GM19467 (cell line): Measurements from ENCODE around the gene AREG.

ENCODE experiments used
- ATAC-seq: cut with Tn5 transposase; IDR thresholded peaks from one replicate; pipeline ENCODE4 v1.9.1; 2021; ENCODE audit warnings: mild to moderate bottlenecking, moderate library complexity; ENCODE audit not compliant: unreplicated experiment

The AREG gene

DNA sequence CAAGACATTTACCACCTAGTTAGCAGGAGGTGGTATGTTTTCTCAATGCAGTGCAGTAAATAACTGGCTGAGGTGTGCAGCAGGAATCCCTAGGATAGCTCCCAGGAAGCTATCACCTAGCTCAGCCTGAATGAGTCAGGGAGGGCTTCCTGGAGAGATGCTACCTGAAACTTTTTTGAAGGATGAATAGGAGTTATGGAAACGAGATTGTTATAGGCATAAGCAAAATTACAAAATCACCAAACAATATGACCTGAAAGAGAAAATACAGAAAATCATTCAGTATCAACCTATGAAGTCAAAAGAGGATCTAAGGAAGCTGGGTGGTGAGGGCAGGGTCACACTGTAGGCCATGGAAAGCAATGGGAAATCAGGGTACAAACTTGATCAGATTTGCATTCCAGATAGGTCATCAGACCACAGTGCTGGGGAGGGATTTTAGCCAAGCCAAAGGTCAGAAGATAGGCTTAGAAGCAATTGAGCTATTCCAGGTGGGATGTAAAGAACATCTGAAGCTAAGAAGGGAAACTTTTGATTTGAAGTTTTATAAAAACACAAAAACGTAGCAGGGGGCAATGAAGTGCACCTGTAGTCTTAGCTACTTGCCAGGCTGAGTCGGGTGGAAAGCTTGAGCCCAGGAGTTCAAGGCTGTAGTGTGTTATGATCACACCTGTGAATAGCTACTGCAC is 11.3 kb downstream of the AREG start:
- no peak for ATAC-seq

DNA sequence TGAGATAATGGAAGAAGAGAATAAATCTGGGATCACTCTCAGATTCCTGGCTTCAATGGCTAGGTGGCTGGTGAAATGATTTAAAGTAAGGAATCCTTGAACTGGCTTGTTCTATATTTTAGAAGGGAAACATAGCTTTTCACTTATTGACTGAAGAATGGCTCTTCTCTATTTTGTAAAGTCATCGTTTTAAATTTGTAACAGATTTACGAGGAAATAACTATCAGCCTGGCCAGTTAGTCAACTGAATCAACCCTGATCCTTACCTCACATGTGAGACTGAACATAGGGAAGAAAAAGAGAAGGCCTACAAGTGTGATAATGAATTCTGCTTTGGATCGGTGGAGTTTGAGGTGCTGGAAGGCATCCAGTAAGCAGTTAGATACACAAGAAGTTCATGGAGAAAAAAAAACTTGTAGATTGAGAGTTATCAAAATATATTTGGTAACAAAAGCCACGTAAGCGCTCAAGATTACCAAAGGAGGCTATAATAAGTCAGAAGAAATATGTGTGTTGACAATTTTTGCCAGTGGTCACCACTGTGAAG is 12.0 kb downstream of the AREG start:
- ATAC-seq: no peak

DNA sequence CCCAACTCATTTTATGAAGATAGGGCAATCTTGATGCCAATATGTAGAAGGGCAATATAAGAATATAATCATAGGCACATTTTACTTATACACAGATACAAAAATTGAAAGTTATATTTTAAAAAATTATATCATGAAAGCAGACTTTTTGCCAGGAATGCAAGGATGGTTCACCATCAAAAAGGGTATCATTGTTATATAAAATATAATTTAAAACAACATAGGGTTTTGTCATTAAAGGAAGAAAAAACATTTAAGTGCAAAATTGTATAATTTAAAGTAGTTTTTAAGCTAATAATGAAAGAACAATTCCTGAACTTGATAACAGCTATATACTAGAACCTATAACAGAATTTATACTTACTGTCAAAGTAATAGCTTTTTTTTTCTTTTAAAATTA is 15.9 kb downstream of the AREG start:
- no peak for ATAC-seq

DNA sequence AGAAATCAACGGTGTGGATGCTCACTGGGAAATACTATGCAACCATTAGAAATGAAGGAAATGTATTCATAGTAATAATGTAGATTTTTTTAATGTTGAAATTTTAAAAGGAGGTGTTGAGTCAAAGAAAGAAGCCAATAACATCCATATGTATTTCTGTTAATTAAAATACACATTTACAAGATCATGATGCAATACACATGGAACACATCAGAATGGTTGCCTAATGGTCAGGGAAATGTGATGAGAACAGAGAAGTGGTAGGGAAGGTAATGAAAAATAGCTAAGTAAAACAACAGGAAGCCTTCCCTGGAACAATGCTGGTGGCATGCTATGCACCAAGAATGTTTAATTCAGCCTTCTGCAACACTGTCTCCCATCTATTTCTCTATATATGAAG is 18.2 kb downstream of the AREG start:
- ATAC-seq: no peak

DNA sequence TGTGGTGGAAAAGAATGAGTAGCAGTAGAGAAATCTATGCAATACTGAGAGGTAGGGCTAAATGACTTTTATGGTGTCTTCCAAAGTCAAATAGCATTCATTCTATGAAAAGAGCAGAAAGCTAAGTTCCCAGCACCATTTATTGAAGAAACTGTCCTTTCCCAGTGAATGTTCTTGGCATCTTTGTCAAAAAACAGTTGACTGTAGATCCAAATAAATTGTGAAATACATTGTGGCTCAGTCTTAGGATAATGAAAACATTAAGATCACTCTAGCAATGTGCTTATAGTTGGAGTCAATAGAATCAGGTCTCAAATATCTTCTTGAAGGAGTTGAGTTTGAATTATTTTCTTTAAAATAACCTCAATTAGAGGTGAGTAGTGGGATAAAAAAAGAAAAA is 19.4 kb downstream of the AREG start:
- no peak for ATAC-seq

DNA sequence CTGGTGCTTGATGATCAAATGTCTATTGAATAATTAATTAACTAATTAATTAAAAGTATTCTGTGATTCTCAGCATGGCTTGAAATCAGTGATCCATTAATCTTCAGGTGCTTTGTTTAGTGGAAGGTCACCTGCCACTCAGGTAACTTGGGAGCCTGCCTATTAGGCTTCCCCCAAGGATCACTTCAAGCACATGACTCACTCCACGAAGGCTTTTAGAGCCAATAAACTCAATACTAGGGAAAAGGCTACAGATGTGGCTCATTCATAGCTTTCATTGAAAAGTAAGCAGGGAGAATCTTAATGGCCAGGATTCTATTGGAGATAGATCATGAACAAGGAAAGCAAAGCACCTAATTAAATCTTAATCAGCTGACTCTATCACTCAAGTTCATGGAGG is 21.3 kb downstream of the AREG start:
- ATAC-seq: no peak

DNA sequence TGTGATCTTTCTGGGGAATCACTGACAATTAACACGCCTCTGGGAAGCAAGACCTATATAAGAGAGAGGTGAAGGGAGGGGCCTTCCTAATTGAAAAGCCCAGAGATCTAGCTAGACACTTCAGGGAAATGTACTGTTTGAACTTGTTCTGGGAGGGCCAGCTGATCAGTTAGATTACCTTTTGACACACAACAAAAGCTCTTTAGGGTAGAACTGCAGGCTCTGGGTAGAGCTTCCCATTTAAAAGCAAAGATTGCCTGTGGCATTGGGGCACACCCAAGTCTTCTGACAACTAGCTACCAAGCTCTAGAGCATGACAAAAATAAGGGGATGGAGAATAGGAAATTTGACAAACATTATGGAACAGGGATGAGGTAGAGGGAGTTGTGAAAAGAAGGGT is 26.3 kb downstream of the AREG start:
- no peak for ATAC-seq

DNA sequence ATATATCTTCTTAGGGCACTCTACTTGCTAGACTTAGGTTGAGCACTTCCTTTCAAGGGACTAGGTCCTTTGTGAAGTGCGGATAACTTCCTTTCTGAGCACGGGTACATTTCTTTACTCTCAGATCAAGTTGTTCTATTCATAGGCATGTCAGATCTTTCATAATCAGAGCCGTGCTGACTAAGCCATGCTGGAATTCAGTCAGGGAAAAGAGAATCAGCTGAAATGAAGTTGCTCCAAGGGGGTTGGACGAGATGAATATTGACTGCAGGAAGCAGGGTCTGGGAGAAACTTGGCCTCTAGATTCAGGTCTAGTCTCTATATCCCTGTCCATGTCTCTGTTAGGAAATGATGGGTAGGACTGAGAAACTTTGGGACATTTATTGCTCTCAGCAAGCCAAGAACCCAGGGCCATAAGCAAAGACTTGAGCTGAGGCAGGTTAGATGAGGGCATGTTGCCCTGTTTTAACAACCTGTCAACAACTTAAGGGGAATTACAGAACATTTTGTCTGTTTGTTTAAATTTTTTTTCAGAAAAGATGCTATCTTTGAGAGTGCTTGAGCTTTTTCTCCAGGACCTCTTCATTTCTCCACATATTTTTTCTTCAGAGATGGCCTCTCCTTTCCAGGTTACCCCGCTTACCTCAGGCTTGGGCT is 28.3 kb downstream of the AREG start:
- ATAC-seq: no peak

DNA sequence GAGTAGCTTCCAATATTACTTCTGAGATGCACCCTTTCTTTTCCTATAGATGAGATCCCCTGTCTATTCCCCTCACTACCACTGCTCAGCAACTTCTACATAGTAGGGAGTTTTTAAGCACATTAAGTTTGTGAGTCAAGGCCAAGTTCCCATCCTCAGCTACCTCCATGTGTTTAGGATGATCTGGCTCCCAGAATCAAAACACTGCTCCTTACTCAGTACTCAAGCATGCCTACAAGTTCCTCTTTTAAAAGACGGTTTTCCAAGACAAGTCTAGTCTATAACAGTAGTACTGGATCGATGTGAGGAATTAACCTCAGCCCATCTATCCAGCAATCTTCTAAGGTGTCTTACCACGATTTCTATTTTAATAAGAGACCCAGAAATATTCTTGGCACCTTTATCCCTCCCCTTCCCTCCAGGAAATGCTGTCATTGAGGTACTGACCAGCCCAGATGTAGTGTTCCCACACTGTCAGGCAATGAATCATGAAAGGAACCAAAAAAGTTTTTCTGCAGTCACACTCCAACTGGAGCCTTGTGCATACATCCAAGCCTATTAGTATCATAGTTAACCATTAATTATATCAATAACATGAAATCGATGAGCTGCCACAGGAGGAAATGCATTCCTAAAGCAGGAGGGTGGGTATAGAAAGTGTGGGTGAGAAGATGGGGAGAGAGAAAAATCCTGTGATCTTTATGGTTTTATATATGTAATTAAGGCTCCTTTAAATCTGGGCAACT is 29.6 kb downstream of the AREG start:
- no peak for ATAC-seq

DNA sequence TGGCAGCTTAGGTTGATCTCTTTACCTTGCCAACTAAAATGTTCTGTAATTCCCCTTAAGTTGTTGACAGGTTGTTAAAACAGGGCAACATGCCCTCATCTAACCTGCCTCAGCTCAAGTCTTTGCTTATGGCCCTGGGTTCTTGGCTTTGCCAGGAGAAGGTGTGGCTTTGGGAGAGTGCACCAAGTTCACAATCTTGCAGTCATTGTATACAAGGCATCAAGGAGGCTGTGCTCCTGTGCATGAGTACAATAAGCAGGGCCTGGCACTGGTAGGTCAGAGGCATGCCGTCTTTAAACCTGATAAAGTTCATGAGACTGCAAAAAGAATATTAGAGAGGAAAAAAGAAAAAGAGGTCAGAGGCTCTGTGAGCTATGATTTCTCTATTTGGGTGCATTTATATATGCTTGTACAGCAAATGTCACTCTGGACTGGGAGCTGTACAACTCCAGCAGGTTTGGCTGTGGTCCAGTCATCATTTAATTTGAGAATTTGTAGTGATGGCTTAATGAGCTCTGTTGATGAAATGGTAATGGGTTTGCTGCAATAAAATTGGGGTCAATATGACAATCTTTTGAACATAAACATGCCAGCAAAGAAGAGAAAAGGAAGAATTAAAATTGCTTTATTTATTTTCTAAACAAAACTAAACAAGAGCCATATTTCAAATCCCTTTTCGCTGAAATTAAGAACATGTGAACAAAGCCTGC is 30.3 kb downstream of the AREG start:
- no peak for ATAC-seq

DNA sequence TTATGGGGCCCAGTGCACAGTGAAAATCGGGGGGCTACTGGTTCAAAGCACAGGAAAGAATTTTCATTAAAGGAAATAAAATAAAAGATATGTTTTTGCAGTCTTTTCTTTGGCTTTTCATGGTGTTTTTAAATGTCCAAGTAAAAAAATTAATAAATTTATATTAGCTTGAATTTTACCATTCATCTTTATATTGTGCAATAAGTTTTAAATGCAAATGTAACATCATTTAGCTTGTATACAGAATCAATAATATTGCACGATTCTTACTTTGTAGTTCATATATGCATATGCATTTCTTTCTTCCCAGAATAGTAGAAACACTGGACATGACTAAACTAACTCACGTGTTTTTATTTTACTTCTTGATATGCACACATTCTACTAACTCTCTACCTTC is 31.0 kb downstream of the AREG start:
- no peak for ATAC-seq

DNA sequence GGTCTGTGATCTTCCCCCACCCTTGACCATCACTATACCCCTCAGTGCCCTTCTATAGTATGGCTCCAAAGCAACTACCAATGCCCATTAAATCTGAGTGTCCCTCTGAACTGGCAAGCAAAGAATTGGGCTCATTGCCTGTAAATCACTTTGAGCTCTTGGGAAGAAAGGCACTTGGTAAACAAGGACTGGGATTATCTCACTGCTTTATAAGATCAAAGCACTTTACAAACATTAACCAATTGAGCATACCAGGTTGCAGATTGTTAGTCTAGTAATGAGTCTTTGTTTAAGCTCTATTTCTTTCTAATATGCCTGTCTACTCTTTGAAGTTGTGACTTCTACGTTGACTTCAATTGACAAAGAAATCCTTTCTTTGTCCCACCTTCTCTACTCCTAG is 34.1 kb downstream of the AREG start:
- ATAC-seq: no peak

DNA sequence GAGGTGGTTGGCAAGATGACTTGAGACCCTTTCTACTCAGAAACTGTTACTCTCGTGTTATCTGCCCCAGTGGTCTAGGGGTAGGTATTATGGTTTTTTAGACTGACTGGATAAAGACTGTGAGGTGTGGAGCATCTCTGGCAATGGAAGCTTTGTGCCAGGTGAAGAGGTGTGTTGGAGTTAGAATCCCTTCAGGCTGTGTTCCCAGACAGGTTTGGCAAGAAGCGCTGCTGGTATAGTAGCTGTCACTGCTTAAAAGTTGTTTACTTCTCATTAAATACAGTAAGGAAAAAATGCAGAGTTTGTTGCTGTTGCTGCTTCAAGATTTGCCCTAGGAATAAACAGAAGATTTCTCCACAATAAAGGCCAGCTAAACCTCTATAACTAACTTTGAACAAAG is 35.3 kb downstream of the AREG start:
- ATAC-seq: no peak

DNA sequence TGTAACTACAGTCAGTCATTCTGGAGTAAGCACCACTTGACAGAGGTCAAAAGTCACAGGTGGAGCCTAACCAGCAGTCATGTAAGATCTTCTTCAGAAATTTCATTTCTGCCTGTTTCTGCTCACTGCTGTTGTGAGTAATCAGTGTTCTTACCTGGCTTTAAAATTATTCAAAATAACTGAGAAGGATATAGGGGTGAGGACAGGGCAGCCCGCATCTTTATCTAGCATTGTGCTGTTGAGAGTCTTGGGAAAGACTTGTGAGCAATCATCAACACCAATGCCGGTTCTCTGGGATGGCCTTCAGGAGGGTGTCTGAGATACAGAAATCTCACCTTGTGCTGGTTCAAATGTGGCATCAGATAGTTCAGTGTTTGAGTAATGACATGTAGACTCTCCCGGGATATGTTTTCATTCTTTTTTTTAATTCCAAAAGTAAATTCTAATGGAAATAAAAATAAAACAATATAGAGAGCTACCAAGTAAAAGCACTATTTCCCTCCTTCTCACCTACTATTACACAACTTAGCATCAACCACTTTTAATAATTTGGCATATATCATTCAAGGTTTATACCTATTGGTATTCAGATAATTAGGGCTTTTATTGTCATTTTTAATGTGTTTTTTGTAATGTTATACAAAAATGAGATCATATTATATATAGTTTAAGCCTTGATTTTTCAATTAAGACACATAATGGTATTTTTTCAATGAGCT is 37.1 kb downstream of the AREG start:
- no peak for ATAC-seq

DNA sequence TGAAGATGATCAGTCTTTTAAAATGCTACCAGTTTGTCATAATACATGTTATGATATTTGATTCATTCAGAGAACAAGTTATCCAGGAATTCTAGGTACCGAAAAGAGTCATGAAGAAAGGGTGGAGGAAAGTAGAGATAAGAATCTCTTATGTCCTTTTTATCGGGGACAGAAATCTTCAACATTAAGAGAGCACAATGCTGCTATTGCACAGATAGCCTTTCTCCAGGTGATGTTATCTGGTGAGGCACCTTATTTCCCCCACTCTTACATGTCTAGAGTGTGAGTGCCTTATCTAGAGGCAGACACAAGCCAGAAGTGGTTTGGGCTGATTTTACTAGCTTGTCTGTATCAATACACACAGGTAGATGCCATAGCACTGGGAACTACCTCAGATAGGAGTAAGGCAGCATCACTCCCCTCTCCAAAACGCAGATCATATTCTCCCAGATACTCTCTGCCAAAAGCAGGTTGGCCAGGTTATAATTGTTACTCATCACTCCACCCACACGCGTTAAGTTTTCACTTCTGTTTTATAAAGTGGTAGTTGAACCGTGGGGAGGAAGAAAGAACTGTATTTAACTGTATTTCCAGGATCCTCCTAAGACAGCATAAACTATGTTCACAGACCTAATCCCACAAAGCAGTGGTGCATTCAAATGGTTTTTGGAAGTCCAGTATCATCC is 38.4 kb downstream of the AREG start:
- no peak for ATAC-seq

DNA sequence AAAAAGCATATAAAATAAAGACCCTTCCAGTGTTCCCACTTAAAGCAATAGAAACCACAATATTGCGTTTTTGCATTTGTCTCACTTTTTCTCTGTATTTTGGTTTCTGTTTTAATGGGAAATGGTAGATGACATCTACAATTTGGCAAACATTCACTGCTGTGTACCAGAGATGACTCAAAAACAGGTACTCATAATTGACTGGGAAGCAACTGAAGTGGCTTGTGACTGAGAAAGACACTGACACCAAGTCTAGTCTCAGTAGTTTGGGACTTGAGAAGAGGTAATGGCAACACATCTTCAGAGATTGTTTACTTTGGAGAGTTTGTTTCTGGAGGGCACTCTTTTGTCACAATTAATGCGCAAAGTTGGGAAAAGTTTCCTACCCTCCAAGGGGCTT is 42.0 kb downstream of the AREG start:
- ATAC-seq: no peak

DNA sequence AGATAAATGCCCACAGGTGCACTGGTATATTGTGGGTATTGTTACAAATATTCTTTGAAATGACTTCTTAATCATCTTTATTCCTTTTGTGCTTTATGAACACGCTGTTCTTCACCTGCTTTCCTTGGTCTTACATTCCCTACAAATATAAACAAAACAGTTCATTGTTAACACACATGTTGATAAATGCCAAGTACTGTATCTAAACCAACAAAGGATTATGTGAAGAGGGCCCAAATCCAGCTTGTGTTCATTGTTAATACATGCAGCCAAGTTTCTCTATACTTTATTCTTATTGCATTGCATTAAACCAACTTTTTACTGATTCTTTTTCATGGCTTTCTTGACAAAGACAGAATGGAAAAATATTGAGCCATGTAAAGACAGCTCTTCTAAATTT is 42.8 kb downstream of the AREG start:
- ATAC-seq: no peak

DNA sequence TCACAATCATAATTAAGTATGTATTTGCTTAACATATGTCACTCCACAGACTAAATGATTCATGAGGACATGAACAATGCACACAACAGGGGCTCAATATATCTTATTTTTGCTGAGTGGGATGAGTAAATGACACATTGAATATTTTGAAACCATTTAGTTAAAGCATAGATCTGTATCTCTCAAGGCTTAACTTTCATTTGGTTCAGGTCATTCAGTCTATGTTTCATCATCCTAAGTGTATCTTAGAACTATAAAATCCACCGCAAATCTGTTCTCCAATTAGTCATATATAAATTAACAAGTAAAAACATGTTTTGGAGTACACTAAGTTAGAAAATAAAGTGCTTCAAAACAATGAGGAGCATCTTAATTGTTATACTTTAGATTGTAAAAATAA is 45.8 kb downstream of the AREG start:
- ATAC-seq: no peak

DNA sequence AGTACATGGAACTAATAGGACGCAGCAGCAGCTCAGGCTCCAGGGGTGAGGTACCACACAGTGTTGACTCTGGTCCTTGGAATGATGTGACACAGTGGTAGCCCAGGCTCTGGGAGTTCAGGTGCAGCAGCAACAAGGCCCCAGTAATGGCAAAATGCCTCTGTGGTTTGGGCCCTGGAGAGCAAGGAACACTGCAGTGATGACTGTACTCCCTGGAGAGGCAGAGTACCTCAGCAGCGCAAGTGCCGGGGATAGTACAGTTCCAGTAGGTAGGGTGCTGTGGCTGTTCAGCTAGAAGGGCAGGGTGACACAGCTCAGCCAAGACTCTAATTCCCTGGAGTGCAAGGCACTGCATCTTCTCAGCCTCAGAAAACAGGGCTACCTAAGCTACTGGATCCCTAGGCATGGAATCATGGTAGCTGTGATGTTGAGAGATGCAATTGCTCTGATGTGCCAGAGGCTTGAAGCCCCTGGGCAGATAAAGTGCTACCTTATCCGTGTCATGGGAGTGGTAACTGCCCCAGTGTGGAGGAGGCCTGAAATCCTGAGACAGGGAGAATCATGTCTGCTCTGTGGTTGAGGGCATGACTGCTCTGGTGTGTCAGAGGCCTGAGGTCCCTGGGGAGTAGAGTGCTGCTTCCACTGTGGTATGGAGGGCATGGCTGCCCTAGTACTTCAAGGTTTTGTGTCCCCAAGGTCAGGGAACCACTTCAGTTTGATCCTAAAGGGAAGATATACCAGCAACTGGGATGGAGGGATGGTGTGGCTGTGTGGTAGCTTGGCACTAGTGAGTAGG is 55.2 kb downstream of the AREG start:
- ATAC-seq: no peak
